Spleen (tissue), 7 donors: ENCODE results near the gene RNF141.

Source experiments
- POLR2A ChIP-seq, 3 donors: fragments of 450-650 bp; IDR thresholded peaks; one replicate each; pipeline ENCODE4 v1.5.1; 2017; ENCODE audit warnings: antibody characterized with exemption in 3 of 3, mild to moderate bottlenecking in 1 of 3
- POLR2AphosphoS5 ChIP-seq, 3 donors: sonication (generic); formaldehyde crosslinking; IDR thresholded peaks; one replicate each; pipeline ENCODE4 v1.5.1; 2017; ENCODE audit warnings: antibody characterized with exemption in 3 of 3
- TF ChIP-seq, protein P1 (sequence below), 11 experiments: fragments of 200-600 bp in 7 of 11; fragments of 450-650 bp in 4 of 11; sonication (generic) in 4 of 11; IDR thresholded peaks in 8 of 11; conservative IDR thresholded peaks in 3 of 11; 1 replicate in 7 of 11; 2 replicates in 4 of 11; pipeline versions ENCODE4 v1.4.0 to v1.8.0; 2016 to 2021; ENCODE audit warnings: antibody characterized with exemption in 11 of 11, inconsistent platforms in 4 of 11, mild to moderate bottlenecking in 1 of 11
- donor health status: DM: no; HTN: no; CAD: no; lungs with moderate emphysema.
- donor health status: DM: no; HTN: no; CAD: no.
- donor health status: DM: no; HTN: no; CAD: no.

DNA sequence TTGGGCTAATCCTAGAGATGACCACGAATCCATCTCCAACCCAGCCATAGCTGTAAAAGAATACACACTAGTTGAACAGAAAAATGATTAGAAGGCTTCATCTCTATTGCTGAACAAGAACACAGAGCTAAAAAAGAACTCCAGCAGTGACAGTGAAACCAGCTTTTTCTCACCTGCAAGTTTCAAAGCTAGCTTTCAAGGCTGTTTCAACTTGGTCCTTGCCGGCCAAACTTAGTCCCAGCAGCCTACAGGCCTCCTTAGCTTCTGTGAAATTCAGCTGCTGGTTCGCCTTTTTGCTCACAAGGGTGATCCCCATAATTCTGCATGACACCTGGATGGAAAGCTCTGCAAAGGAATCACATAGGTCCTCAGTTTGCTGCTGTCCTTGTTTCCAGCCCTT, 23.0 kb upstream of the RNF141 start:
- TF ChIP-seq, protein P1, sequence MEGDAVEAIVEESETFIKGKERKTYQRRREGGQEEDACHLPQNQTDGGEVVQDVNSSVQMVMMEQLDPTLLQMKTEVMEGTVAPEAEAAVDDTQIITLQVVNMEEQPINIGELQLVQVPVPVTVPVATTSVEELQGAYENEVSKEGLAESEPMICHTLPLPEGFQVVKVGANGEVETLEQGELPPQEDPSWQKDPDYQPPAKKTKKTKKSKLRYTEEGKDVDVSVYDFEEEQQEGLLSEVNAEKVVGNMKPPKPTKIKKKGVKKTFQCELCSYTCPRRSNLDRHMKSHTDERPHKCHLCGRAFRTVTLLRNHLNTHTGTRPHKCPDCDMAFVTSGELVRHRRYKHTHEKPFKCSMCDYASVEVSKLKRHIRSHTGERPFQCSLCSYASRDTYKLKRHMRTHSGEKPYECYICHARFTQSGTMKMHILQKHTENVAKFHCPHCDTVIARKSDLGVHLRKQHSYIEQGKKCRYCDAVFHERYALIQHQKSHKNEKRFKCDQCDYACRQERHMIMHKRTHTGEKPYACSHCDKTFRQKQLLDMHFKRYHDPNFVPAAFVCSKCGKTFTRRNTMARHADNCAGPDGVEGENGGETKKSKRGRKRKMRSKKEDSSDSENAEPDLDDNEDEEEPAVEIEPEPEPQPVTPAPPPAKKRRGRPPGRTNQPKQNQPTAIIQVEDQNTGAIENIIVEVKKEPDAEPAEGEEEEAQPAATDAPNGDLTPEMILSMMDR (IDR thresholded peaks at IDR 0.05 in 8 of 11, conservative IDR thresholded peaks at IDR 0.05 in 3 of 11): no peak
- TF ChIP-seq POLR2AphosphoS5 (IDR thresholded peaks at IDR 0.05): no peak
- TF ChIP-seq POLR2A (IDR thresholded peaks at IDR 0.05): no peak
